GM23338 (cell line): ENCODE measurements around the gene CACNB2. TPM values are rescaled to one million over a fixed set of nuclear protein-coding genes. Genes with fewer than 3 reads are reported as not detected.

Source experiments
- ATAC-seq: fragments of 200-7000 bp; cut with Tn5 transposase; 3 replicates; pipeline ENCODE4 v1.9.1; 2020
- DNase-seq: peaks from one replicate; pipeline ENCODE4 v3.0.0-alpha.2; 2015; ENCODE audit warnings: low spot score
- H2AFZ ChIP-seq: fragments of 200-600 bp; sonication (generic); 2 replicates; pipeline ENCODE4 v1.8.0; 2016; ENCODE audit warnings: antibody characterized with exemption, mild to moderate bottlenecking, moderate library complexity
- H3F3A ChIP-seq: fragments of 200-600 bp; sonication (generic); replicated peaks from 2 replicates; pipeline ENCODE4 v1.8.0; 2017; ENCODE audit warnings: antibody characterized with exemption, mixed run types, low read depth
- H3K27ac ChIP-seq: fragments of 200-600 bp; sonication (generic); 2 replicates; pipeline ENCODE4 v1.6.1; 2016; ENCODE audit warnings: low read depth
- H3K27me3 ChIP-seq: fragments of 200-600 bp; sonication (generic); 2 replicates; pipeline ENCODE4 v1.8.0; 2016; ENCODE audit warnings: mild to moderate bottlenecking, mixed run types, moderate library complexity; ENCODE audit not compliant: insufficient read depth
- H3K36me3 ChIP-seq: fragments of 200-600 bp; sonication (generic); 2 replicates; pipeline ENCODE4 v1.8.0; 2016; ENCODE audit warnings: mild to moderate bottlenecking; ENCODE audit not compliant: insufficient read depth
- H3K4me1 ChIP-seq: fragments of 200-600 bp; sonication (generic); 2 replicates; pipeline ENCODE4 v1.8.0; 2016; ENCODE audit warnings: mild to moderate bottlenecking, moderate library complexity; ENCODE audit not compliant: insufficient read depth
- H3K4me2 ChIP-seq: fragments of 200-600 bp; sonication (generic); 2 replicates; pipeline ENCODE4 v1.7.1; 2017; ENCODE audit warnings: mixed run types
- H3K4me3 ChIP-seq: fragments of 200-600 bp; sonication (generic); 2 replicates; pipeline ENCODE4 v1.6.1; 2016; ENCODE audit warnings: mixed run types
- H3K79me2 ChIP-seq: fragments of 200-600 bp; sonication (generic); replicated peaks from 2 replicates; pipeline ENCODE4 v1.8.0; 2017; ENCODE audit warnings: mild to moderate bottlenecking; ENCODE audit not compliant: insufficient read depth
- H3K9me2 ChIP-seq: fragments of 200-600 bp; sonication (generic); 2 replicates; pipeline ENCODE4 v1.8.0; 2017; ENCODE audit not compliant: insufficient read depth
- H4K20me1 ChIP-seq: fragments of 200-600 bp; sonication (generic); replicated peaks from 2 replicates; pipeline ENCODE4 v1.8.0; 2017; ENCODE audit warnings: mild to moderate bottlenecking; ENCODE audit not compliant: insufficient read depth
- H3K27ac Mint-ChIP-seq: 2 replicates; pipeline ENCODE4 v1.8.0; 2020; ENCODE audit warnings: inconsistent platforms, mild to moderate bottlenecking, moderate library complexity, mixed read lengths
- H3K27me3 Mint-ChIP-seq: 3 replicates; pipeline ENCODE4 v1.8.0; 2022; ENCODE audit warnings: low read depth, mild to moderate bottlenecking, moderate library complexity, mixed read lengths, inconsistent platforms; ENCODE audit not compliant: insufficient read depth, poor library complexity
- H3K36me3 Mint-ChIP-seq: 3 replicates; pipeline ENCODE4 v1.8.0; 2021; ENCODE audit warnings: low read depth, mild to moderate bottlenecking, inconsistent platforms, moderate library complexity, mixed read lengths
- H3K4me1 Mint-ChIP-seq: 3 replicates; pipeline ENCODE4 v1.8.0; 2020; ENCODE audit warnings: mild to moderate bottlenecking, inconsistent platforms, mixed read lengths
- H3K4me3 Mint-ChIP-seq: 3 replicates; pipeline ENCODE4 v1.8.0; 2021; ENCODE audit warnings: moderate library complexity, mild to moderate bottlenecking, inconsistent platforms, mixed read lengths
- H3K9me3 Mint-ChIP-seq: 3 replicates; pipeline ENCODE4 v1.8.0; 2020; ENCODE audit warnings: moderate library complexity, mild to moderate bottlenecking, inconsistent platforms, mixed read lengths
- CREB1 ChIP-seq: fragments of 250-450 bp; sonication (Bioruptor Pico); IDR thresholded peaks from 2 replicates; pipeline ENCODE4 v1.5.0; 2020; ENCODE audit warnings: low read depth, mild to moderate bottlenecking, moderate library complexity
- CTCF ChIP-seq, 2 experiments: fragments of 200-600 bp in 1 of 2; sonication (generic) in 1 of 2; conservative IDR thresholded peaks; 2 replicates each; pipeline versions ENCODE4 v1.5.1 to v1.6.1; 2016 to 2017; ENCODE audit warnings: antibody characterized with exemption in 2 of 2, low read depth in 2 of 2, mild to moderate bottlenecking in 2 of 2, moderate library complexity in 1 of 2
- ETS1 ChIP-seq: IDR thresholded peaks from 2 replicates; pipeline ENCODE4 v1.6.1; 2016; ENCODE audit warnings: antibody characterized with exemption
- EZH2 ChIP-seq: fragments of 200-600 bp; sonication (generic); IDR thresholded peaks from one replicate; pipeline ENCODE4 v1.8.0; 2017; ENCODE audit warnings: antibody characterized with exemption, mild to moderate bottlenecking, low read depth; ENCODE audit not compliant: unreplicated experiment
- JUNB ChIP-seq: IDR thresholded peaks from one replicate; pipeline ENCODE4 v1.6.1; 2016; ENCODE audit warnings: antibody characterized with exemption; ENCODE audit not compliant: unreplicated experiment
- NANOG ChIP-seq: IDR thresholded peaks from 2 replicates; pipeline ENCODE4 v1.6.1; 2016; ENCODE audit warnings: antibody characterized with exemption, borderline replicate concordance
- POLR2AphosphoS5 ChIP-seq: IDR thresholded peaks from 2 replicates; pipeline ENCODE4 v1.6.1; 2016; ENCODE audit warnings: antibody characterized with exemption, low read depth
- REST ChIP-seq: IDR thresholded peaks from one replicate; pipeline ENCODE4 v1.6.1; 2018; ENCODE audit warnings: antibody characterized with exemption; ENCODE audit not compliant: unreplicated experiment
- STAT1 ChIP-seq: IDR thresholded peaks from one replicate; pipeline ENCODE4 v1.6.1; 2016; ENCODE audit warnings: antibody characterized with exemption; ENCODE audit not compliant: unreplicated experiment
- ZNF114 ChIP-seq: fragments of 250-450 bp; sonication (Bioruptor Pico); IDR thresholded peaks from 2 replicates; pipeline ENCODE4 v1.5.0; 2020; ENCODE audit warnings: mild to moderate bottlenecking, moderate library complexity
- ZNF331 ChIP-seq: fragments of 250-450 bp; sonication (Bioruptor Pico); IDR thresholded peaks from 2 replicates; pipeline ENCODE4 v1.5.0; 2020; ENCODE audit warnings: low read depth, mild to moderate bottlenecking, moderate library complexity
- polyA plus RNA-seq: library from polyadenylated mRNA; unstranded; fragments of >200 nt; fragmentation: Nextera tagmentation; extraction: Ambion mirVana; gene quantifications from 2 replicates; pipeline ENCODE4 v1.2.1, GENCODE V29; 2016
- total RNA-seq: library from RNA; depleted of rRNA; stranded (reverse); fragments of >200 nt; shearing (Covaris generic); gene quantifications from 2 replicates; pipeline ENCODE4 v1.2.3, GENCODE V29; 2014

Gene CACNB2
- total and polyA plus RNA-seq, 2 experiments from 2014 or later, result 5.0 to 5.9 TPM

GRCh38 chr10:18446205-18446604, 306.0 kb downstream of the CACNB2 start (continued):
- TF ChIP-seq CREB1 (CRISPR knock-in tag) (no peak), ZNF331 (CRISPR knock-in tag) (no peak), CTCF (conservative IDR thresholded peaks at IDR 0.05; ENCODE audit: low read depth in 2 of 2) (no peak), EZH2 (no peak), ZNF114 (CRISPR knock-in tag) (no peak), JUNB (no peak), POLR2AphosphoS5 (no peak), REST (no peak)

GRCh38 chr10:18449611-18450026, 309.4 kb downstream of the CACNB2 start:
- no peak for ATAC-seq
- Histone ChIP-seq H3K27me3 (no peaks in the 10 kb centered on the region), H3K27ac (no peak overlapping the region), H3K36me3 (no peaks in the 10 kb centered on the region), H3K4me2 (no peak overlapping the region), H4K20me1 (no peaks in the 10 kb centered on the region), H3K79me2 (no peaks in the 10 kb centered on the region), H3K4me3 (no peak overlapping the region), H3K9me2 (no peaks in the 10 kb centered on the region), H3K4me1 (no peaks in the 10 kb centered on the region), H3F3A (no peaks in the 10 kb centered on the region), H2AFZ (no peak overlapping the region)
- Mint-ChIP-seq H3K27ac (no peak overlapping the region), H3K27me3 (no peaks in the 10 kb centered on the region), H3K9me3 (no peaks in the 10 kb centered on the region; the same call in 2 of the 3 replicates), H3K4me3 (no peak overlapping the region), H3K4me1 (no peaks in the 10 kb centered on the region; the same call in 2 of the 3 replicates), H3K36me3 (no peaks in the 10 kb centered on the region)
- DNase-seq, result no peak
- TF ChIP-seq ZNF331 (CRISPR knock-in tag) (no peak), CTCF (conservative IDR thresholded peaks at IDR 0.05; ENCODE audit: low read depth in 2 of 2) (no peak), POLR2AphosphoS5 (no peak), ZNF114 (CRISPR knock-in tag) (no peak), STAT1 (no peak), ETS1 (no peak), JUNB (no peak), NANOG (no peak)
